ENCODE data around the gene MALAT1. TPM values are rescaled to one million over a fixed set of nuclear protein-coding genes. Genes with fewer than 3 reads are reported as not detected.
A peak's percentile ranks its signal among the peaks of the same experiment; 100 is the strongest.

The MALAT1 gene
- total and polyA plus RNA-seq, 11 donors = 1,047 to 9,662 (median 6,450) TPM

DNA sequence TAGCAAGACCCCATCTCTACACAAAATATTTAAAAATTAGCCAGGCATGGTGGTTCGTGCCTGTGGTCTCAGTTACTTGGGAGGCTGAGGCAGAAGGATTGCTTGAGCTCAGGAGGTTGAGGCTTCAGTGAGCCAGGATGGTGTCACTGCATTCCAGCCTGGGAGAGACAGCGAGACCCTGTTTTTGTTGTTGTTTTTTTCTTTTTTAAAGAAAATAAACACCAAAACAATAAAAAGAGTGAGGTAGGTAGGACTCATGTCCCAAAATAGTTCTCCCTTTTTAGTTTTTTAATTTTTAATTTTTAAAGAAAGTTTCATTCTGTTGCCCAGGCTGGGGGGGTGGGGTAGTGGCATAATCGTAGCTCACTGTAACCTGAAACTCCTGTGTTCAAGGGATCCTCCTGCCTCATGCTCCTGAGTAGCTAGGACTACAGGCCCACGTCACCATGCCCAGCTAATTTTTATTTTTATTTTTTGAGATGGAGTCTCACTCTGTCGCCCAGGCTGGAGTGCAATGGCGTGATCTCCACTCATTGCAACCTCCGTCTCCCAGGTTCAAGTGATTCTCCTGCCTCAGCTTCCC, 25.5 kb upstream of the MALAT1 start:
- H3K4me1 ChIP-seq = peaks cover 15 to 58% (median 40%) of the 10 kb centered on the region in 12 donors
- no peaks in the 10 kb centered on the region for H3K36me3 ChIP-seq
- no peaks in the 10 kb centered on the region for H3K9me3 ChIP-seq
- ATAC-seq (no peak), DNase-seq (no peak)
- H3K27me3 ChIP-seq = no peaks in the 10 kb centered on the region
- intact Hi-C loops (cut with DNase I) = loop anchor here in 6 of 10 donors (5.0 kb wide), 2 partner anchors 34 to 91 kb away; partner anchors contain the start of gene SLC25A45 (in 1 of the 6)
- WGBS, 4 donors = 83 to 85% (median 84%) methylated on average over 7 of the region's 7 CpGs
- peak overlapping the region in 11 of 12 donors; percentile 96 to 100 (median 98) for H3K27ac ChIP-seq
- H3K4me3 ChIP-seq = no peak overlapping the region
- TF ChIP-seq POLR2A (IDR thresholded peaks at IDR 0.05) = no peak
- TF ChIP-seq, protein P1, sequence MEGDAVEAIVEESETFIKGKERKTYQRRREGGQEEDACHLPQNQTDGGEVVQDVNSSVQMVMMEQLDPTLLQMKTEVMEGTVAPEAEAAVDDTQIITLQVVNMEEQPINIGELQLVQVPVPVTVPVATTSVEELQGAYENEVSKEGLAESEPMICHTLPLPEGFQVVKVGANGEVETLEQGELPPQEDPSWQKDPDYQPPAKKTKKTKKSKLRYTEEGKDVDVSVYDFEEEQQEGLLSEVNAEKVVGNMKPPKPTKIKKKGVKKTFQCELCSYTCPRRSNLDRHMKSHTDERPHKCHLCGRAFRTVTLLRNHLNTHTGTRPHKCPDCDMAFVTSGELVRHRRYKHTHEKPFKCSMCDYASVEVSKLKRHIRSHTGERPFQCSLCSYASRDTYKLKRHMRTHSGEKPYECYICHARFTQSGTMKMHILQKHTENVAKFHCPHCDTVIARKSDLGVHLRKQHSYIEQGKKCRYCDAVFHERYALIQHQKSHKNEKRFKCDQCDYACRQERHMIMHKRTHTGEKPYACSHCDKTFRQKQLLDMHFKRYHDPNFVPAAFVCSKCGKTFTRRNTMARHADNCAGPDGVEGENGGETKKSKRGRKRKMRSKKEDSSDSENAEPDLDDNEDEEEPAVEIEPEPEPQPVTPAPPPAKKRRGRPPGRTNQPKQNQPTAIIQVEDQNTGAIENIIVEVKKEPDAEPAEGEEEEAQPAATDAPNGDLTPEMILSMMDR (IDR thresholded peaks at IDR 0.05) = no peak

GRCh38 chr11:65474864-65475263, 24.0 kb upstream of the MALAT1 start:
- TF ChIP-seq, protein P1 (IDR thresholded peaks at IDR 0.05) = no peak
- TF ChIP-seq POLR2A (IDR thresholded peaks at IDR 0.05) = no peak
- H3K4me1 ChIP-seq = peaks cover 15 to 66% (median 53%) of the 10 kb centered on the region in 12 donors
- DNase-seq (no peak), ATAC-seq (no peak)
- no peaks in the 10 kb centered on the region for H3K9me3 ChIP-seq
- no peak overlapping the region for H3K4me3 ChIP-seq
- no peaks in the 10 kb centered on the region for H3K36me3 ChIP-seq
- intact Hi-C loops (cut with DNase I) = loop anchor here in 6 of 10 donors (5.0 kb wide), 2 partner anchors 32 to 93 kb away; partner anchors contain the start of gene SLC25A45 (in 1 of the 6)
- no peaks in the 10 kb centered on the region for H3K27me3 ChIP-seq
- 92 to 97% (median 94%) methylated on average over 3 of the region's 3 CpGs for WGBS, 4 donors
- peak overlapping the region in 7 of 12 donors; percentile 20 to 100 (median 100) for H3K27ac ChIP-seq

DNA sequence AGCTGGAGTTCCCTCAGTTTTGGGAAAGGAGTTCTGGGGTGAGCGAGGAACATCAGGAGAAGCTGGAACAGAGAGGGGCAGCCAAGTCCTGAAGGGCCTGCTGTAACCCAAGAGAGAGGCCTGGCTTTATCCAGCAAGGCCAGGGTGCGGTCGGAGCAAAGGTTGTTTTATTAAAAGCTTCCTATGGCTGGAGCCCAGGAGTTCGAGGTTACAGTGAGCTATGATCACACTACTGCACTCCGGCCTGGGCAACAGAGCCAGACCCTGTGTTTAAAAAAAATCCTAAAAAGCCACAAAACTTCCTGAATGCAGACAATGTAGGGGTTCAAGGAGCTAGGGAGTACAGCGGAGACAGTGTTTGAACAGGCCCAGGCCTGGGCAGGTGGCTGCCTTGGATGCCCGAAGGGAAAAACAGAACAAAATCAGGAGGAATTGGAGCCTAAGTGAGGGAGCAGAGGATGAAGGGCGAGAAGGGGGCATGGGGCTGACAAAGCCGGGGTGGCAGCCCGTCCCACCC, 22.2 kb upstream of the MALAT1 start:
- ATAC-seq = no peak
- no peak for DNase-seq
- Histone ChIP-seq H3K9me3 (no peaks in the 10 kb centered on the region), H3K27me3 (no peaks in the 10 kb centered on the region), H3K4me1 (peaks cover 11 to 69% (median 53%) of the 10 kb centered on the region in 12 donors), H3K36me3 (no peaks in the 10 kb centered on the region), H3K27ac (peak overlapping the region; percentile 96 to 100 (median 100)), H3K4me3 (peak overlapping the region; percentile 59 to 94 (median 80))
- TF ChIP-seq, protein P1 (IDR thresholded peaks at IDR 0.05) = no peak
- TF ChIP-seq POLR2A (IDR thresholded peaks at IDR 0.05) = no peak
- intact Hi-C loops (cut with DNase I) = loop anchor here in 6 of 10 donors (1.0 to 2.0 kb wide), 5 partner anchors 18 to 56 kb away; no protein-coding TSS in a partner anchor
- WGBS, 4 donors = 8 to 18% (median 13%) methylated on average over 8 to 10 of the region's 10 CpGs

All from heart left ventricle (tissue), 16 donors.